Measurements from ENCODE around the gene DVL1. TPM values are rescaled to one million over a fixed set of nuclear protein-coding genes. Genes with fewer than 3 reads are reported as not detected.

Gene DVL1
- total RNA-seq, 1 donor from 2014 or later, result 33.0 TPM

DNA sequence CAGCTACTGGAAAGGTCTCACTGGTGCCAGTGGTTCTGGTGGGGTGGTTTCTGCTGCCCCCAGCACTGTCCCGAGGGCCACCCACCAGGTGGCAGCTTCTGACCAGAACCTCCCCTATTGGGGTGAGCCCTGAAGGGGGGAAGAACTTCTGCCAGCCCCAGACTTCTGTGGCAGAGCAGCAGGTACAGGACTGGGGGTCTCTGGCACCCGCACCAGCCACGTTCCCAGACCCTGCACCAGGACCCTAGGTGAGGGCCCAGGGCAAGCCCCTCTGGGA is 39.2 kb downstream of the DVL1 start:
- DNase-seq, result no peak

DNA sequence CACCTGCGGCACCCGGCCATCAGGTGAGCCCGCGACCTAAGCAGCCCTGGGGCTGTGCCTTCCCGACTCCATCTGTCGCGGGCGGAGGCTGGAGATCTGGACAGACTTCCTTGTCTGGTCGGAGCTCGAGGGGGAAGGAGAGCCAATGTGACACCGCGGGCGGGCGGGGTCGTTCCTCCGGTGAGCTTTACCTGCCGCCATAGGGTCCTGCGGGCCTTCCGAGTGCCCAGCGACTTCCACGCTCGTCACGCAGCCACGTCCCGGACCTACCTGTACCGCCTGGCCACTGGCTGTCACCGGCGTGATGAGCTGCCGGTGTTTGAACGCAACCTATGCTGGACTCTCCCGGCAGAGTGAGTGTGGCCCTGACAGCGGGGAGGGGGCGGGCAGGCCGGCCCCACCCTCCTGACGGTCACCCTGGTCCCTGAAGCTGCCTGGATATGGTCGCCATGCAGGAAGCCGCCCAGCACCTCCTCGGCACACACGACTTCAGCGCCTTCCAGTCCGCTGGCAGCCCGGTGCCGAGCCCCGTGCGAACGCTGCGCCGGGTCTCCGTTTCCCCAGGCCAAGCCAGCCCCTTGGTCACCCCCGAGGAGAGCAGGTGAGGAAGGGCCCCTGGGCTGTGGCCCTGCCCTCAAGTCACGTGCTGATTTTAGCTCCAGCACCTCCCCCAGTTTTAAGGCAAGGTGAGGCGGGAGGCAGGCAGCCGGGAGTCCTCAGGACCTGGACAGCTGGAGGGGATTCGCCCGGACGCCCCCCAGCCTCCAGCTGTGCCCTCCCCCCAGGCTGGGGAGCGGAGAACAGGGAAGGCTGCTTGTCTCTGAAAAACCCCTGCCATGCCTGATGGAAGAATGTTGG is 39.7 kb downstream of the DVL1 start:
- DNase-seq, result no peak

DNA sequence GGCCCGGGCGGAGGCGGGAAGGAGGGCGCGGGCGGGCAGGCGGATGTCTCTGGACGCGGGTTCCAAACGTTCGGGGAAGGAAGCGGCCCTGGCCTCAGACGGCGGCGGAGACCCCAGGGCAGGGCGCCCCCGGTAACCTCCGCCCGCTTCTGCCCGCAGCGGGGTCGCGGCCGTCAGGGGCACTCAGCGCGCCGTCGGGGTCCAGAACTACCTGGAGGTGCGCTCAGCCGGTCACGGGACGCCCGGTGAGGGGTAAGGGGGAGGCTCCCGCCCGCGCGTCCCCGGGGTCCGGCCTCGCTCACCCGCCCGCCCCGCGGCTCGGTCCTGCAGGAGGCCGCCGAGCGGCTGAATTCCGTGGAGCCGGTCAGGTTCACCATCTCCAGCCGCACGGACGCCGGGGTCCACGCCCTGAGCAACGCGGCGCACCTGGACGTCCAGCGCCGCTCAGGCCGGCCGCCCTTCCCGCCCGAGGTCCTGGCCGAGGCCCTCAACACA is 40.4 kb downstream of the DVL1 start:
- DNase-seq, result no peak

GRCh38 chr1:1307923-1308755 is 41.1 kb downstream of the DVL1 start, which contains the start of the genes ACAP3 and PUSL1:
Gene ACAP3 (minus strand): TSS chr1:1307930. CDS start chr1:1307815, 115 bp downstream.
Gene PUSL1 (plus strand): TSS chr1:1308597. CDS start chr1:1308644, 47 bp downstream.
- DNase-seq, result peak; percentile 92

DNA sequence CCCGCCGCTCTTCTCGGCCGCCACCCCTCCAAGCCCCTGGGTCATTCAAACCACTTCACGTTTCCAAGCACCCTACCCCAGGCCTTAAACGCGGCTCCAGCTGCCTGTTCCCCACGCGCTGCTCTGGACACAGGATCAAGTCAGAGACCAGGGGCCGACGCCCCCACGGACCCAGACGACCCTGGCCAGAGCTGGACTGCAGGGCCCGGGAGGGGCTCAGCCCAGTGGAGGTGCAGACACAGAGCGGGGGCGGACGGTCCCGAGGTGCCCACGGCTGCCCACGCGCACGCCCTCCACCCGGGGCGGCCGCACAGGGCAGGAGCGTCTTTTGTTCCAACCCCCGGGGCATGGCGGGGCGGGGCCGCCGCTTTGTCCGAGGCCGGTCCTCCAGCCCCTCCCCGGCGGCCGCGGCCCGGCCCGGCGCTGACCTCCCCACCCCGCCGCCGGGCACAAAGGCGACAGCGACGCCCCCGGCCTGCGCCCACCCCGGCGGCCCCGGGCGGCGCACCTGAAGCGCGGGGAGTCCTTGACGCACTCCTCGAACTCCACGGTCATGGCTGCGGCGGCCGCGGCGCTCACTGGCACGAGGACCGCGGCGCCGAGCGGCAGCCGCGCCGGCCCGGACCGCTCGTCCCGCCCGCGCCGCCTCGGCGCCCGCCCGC is 41.8 kb downstream of the DVL1 start:
- no peak for DNase-seq

- no peak for DNase-seq
Measured at GRCh38 chr1:1306661-1307260, 42.5 kb downstream of the DVL1 start.

DNA sequence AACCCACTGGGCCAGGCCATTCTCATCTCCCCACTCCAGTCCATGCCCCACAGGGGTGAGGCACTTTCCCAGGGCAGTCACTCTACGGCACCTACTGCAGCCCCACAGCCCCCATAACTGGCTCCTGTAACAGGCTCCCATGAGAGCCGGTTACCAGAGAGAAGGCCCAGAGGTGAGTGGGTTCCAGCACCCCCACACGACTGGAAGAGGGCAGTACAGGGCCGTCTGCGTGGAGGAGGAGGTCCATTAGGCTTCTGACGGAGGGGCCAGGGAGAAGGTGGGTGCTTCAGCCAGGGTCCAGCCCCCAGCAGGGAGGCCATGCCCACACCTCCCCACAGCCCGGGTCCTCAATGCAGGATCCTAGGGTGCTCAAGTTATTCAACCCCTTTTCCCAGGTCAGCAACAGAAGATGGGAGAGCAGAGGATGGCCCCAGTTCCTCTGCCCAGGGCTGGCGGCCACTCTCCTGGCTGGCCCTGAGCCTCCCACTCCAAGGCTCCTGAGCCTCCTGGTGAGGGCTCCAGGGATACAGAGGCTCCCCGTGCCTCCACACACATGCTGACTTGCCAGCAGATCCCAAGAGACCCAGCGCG is 43.1 kb downstream of the DVL1 start:
- DNase-seq, result no peak

DNA sequence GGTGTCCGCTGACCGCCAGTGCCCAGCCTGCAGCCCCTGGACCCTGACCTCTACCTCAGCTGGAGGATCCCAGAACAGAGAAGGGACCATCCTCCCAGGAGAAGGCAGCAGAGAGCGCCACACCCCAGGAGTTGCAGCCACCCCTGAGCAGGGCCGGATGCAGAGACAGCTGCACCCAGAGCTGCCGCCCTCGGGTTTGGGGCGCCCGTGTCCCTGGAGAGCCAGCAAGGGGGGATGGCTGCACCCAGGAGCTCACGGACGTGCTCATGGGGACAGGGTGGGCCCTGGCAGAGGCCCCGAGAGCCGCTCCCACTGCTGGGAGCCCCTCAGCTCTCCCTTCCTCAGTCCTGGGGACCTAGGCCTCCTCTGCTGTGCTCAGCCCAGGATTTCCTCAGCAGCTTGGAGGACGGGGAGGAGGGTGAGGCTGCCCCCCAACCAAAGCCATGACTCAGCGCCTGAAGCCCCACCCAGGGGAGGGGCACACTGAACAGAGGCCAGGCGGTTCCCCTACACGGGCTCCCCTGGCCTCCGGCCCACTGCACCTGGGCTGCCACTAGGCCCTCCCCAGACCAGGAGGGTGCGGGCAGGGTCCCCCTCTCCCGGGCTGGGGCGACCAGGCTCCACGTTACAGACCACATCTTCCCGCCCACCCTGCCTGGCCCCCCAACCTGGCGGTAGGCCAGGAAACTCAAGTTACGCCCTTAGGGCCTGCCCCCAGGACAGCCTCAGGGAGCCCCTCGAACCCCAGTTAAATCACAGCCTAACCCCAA is 43.7 kb downstream of the DVL1 start:
- no peak for DNase-seq

DNA sequence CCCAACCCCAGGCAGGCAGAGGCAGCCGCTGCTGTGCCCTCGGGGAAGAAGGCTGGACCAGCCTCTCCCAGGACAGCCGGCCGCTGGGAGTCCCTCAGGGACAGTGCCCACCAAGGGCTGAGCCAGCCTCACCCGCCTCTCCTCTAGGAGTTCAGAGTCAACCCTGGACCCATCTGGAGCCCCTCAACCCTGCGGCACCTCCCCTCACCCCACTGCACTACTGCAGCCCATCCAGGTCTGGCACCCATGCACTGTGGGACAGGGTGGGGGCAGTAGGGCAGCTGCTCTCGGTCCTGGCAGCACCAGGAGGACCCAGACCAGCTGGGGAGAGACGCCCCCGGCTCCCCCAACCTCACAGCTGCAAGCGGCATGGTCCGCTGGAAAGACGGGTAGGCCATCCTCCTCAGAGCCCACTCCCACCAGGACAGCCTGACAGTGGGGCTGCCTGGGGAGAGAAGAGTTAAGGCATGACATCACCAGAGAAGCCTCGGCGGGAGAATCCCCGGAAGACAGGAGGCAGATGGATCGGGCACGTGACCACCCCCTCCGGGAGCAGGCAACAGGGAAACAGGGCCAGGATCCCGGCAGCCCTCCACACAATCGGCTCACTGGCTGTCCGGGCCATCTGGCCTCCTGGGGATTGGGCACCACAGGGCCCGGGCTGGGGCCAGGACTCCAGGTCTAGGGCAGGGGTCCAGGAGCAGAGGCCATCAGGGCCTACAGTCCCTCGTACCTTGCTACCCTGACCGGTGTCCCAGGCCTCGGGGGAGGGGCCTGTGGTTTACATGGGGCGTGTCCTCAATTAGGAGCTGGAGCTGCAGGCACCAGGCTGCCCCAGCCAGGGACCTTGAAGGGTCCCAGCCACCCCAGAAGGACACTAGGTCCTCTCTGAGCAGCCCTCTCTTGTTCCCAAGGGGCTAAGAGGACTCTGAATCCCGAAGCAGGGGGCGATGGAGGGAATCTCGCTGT is 44.6 kb downstream of the DVL1 start:
- peak; percentile 68 for DNase-seq

DNA sequence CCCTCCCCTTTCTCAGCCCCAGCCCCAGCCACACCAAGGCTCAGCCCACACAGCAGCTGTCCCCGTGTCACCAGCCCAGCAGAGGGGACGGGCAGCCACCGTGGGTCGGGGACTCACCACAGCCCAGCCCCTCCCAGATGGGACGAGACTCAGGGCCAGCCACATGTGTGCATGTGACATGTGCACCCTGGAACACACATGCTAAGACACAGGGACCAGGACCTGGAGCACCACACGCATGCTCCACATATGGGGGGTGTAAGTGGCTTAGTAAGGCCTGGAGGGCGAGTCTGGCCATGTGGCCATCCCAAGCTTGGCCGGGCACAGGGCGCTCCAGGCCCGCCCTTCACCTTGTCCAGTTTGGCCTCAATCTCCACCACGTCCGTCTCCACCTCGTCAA is 45.5 kb downstream of the DVL1 start:
- no peak for DNase-seq

DNA sequence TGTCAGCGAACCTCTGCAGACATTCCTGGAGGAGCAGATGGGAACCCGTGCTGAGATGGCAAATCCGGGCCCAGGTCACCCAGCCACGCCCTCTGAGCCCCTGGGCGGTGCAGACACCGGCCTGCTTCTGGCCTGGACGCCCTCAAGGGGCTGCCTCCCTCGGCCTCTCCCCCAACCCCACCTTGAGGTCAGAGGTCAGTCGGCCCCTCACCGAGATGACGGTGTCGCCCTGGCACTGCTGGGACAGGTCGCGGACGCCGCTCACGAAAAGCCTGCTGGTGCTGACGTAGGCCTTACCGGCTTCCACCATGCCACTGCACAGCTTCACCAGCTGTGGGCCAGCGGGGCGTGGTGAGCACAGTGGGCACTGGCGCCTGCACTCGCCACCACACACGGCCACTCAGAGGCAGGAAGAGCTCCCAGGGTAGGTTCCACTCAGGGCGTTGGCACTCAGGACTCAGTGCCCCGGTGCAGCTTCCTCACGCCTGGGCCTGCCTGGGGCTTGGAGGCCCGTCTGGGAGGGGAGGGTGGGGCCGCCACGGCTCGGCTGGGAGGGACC is 46.2 kb downstream of the DVL1 start:
- no peak for DNase-seq

DNA sequence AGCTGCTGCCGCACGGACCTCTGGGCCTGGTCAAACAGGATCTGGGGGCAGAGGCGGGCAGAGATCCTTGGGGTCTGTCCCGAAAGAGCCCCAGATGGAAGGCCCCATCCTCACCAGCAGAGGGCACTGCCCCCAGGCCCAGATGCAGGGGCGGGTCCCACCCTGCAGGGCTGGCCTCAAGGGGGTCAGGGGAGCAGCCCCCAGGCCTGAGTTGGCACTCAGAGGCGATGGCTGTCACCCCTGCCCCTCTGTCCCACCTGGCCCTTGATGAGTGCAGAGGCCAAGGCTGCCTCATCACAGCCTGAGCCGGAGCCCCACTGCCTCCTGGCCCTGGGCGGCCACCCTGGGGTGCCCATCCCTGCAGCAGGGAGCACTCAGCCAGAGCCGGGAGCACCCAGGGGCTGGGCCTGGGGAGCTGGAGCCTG is 47.2 kb downstream of the DVL1 start:
- DNase-seq, result no peak

DNA sequence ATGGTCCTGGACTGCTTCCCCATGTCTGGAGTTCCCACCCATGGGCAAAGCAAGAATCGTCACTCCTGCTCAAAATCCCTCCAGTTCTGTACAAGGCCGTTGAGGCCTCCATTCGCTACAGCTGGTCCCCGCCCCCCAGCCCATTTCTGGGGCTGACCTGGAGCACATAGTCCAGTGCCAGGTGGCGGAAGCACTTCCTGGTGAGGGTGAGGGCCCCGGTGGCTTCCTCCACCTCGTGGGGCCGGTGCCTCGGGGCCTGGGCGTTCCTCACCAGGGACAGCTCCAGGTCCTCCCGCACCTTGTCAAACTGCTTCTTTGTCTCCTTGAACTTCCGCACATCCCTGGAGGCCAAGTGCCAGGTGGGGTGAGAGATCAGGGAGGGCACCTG is 48.9 kb downstream of the DVL1 start:
- no peak for DNase-seq

- no peak for DNase-seq
Measured at GRCh38 chr1:1299686-1300351, 49.4 kb downstream of the DVL1 start.

DNA sequence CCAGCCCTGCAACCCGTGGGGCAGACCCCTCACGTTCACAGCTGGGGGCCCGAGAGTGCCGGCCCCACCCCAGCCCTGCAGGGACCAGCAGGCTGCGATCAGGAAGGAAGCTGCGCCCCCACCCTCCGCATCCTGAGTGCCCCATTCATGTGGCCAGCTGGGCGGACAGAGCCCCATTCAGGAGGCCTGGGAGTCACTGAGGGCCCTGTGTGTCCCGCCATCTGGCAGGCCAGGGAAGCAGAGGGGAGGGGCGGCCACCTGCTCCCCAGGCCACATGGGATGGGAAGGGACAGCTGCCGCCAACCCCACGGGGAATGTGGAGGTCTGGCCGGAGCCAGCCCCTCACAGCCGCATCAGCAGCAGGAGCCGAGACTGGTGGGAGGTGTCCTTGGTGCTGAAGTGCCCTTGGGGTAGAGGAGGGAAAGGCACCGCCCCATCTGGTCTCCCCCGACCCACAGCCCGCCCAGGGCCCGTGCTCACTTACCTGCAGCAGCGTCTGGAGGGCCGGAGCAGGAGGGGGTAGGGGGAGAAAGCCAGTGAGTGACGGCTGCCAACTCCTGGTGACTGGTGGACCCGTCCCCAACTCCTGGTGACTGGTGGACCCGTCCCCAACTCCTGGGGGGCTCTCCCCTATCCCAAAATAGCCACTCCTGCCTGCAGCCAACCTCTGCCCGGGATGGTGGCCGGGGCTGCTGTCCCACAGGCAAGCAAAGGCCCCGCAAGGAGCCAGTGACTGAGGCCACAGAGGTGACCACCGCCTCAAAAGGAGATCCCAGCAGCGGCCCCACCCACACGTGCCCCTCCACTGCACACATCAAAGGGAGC is 50.1 kb downstream of the DVL1 start:
- no peak for DNase-seq

DNA sequence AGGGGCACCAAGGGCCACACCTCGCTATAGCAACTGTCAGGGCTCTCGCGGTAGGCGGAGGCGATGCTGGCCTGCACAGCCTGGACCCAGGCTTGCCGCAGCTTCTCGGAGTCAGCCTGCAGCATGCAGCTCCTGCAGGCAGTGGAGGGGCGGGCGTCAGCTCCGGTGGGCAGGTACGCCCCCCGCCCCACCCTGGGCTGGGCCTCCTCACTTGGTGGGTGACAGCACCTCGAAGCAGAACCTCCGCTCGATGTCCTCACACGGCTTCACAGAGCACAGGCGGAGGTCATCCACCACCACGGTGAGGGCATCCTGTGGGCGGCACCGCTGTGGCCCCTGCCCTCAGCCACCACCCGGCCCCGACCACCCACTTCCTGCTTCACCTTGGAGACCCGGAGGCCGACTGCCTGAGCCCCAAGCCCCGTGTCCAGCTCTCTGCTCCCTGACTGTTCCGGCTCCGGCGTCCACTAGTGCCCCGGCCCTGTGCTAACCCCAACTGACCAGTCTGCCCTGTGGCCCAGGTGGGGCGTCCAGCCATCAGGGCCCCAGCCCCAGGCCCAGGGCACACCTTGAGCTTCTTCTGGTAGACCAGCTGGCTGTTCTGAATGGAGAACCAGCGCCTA is 51.3 kb downstream of the DVL1 start:
- DNase-seq, result no peak

All from skin of body (tissue), 2 donors.